GM12878 (cell line): ENCODE results near the gene PRR5L. TPM values are rescaled to one million over a fixed set of nuclear protein-coding genes. Genes with fewer than 3 reads are reported as not detected.

Experiments
- EZH2 ChIP-seq: IDR thresholded peaks from 2 replicates; pipeline ENCODE4 v1.6.1; 2012; ENCODE audit warnings: low read depth, mild to moderate bottlenecking, control low read depth, inconsistent platforms, low read length, borderline replicate concordance; ENCODE audit not compliant: control insufficient read depth
- FOS ChIP-seq: IDR thresholded peaks from 3 replicates; pipeline ENCODE4 v1.6.1; 2011; ENCODE audit warnings: borderline replicate concordance; ENCODE audit not compliant: insufficient read length; ENCODE audit errors: extremely low read depth
- FOXK2 ChIP-seq: fragments of 450-650 bp; IDR thresholded peaks from 2 replicates; pipeline ENCODE4 v1.6.1; 2017; ENCODE audit warnings: mild to moderate bottlenecking, moderate library complexity
- FOXM1 ChIP-seq: IDR thresholded peaks from 2 replicates; pipeline ENCODE4 v1.6.1; 2012; ENCODE audit warnings: low read depth, mild to moderate bottlenecking, inconsistent platforms, low read length, moderate library complexity
- HDAC2 ChIP-seq: fragments of 200-600 bp; sonication (generic); IDR thresholded peaks from 2 replicates; pipeline ENCODE4 v1.6.1; 2017
- KAT2A ChIP-seq: conservative IDR thresholded peaks from 2 replicates; pipeline ENCODE4 v1.6.1; 2011; ENCODE audit warnings: low read depth, low read length; ENCODE audit not compliant: control insufficient read depth
- MEF2A ChIP-seq: IDR thresholded peaks from 2 replicates; pipeline ENCODE4 v1.6.1; 2011; ENCODE audit warnings: low read depth, mild to moderate bottlenecking, low read length, moderate library complexity; ENCODE audit not compliant: insufficient read depth
- MYC ChIP-seq: IDR thresholded peaks from 2 replicates; pipeline ENCODE4 v1.6.1; 2011; ENCODE audit warnings: mild to moderate bottlenecking, low read length, moderate library complexity, inconsistent platforms; ENCODE audit not compliant: insufficient read depth, insufficient replicate concordance, insufficient read length, severe bottlenecking
- REST ChIP-seq: IDR thresholded peaks from 2 replicates; pipeline ENCODE4 v1.6.1; 2012; ENCODE audit warnings: mild to moderate bottlenecking, low read depth, low read length
- SMC3 ChIP-seq: IDR thresholded peaks from 2 replicates; pipeline ENCODE4 v1.6.1; 2011; ENCODE audit warnings: low read length, improper control_type of control experiment, borderline replicate concordance
- ZNF207 ChIP-seq: fragments of 450-650 bp; IDR thresholded peaks from 2 replicates; pipeline ENCODE4 v1.6.1; 2014; ENCODE audit warnings: antibody characterized with exemption, mild to moderate bottlenecking, borderline replicate concordance
- polyA plus RNA-seq, 11 experiments: library from polyadenylated mRNA; depleted of rRNA in 4 of 11; unstranded in 6 of 11; stranded (reverse) in 5 of 11; fragments of >200 nt; fragmentation: Nextera tagmentation in 4 of 11; fragmentation: Illumina TruSeq in 1 of 11; extraction: Ambion mirVana in 4 of 11; extraction: Trizol in 1 of 11; gene quantifications; 1 replicate in 1 of 11; 2 replicates in 10 of 11; pipeline versions ENCODE4 v1.2.1 to v1.2.3, GENCODE V29; 2011 to 2016; ENCODE audit warnings: inconsistent platforms in 2 of 11, missing spikeins in 2 of 11, low read depth in 1 of 11
- total RNA-seq, 4 experiments: library from RNA; depleted of rRNA in 3 of 4; stranded (reverse); fragments of >200 nt in 3 of 4; fragmentation: Illumina TruSeq in 1 of 4; extraction: Trizol in 1 of 4; gene quantifications; 2 replicates each; pipeline versions ENCODE4 v1.2.1 to v1.2.3, GENCODE V29; 2013 to 2021
- TF ChIP-seq, protein P1 (sequence below): fragments of 450-650 bp; IDR thresholded peaks from 2 replicates; pipeline ENCODE4 v1.6.1; 2018; ENCODE audit warnings: mild to moderate bottlenecking, low read depth, moderate library complexity; ENCODE audit not compliant: partially characterized antibody
- TF ChIP-seq, protein P2 (sequence below): fragments of 450-650 bp; IDR thresholded peaks from 2 replicates; pipeline ENCODE4 v1.6.1; 2017; ENCODE audit warnings: mild to moderate bottlenecking, low read depth, inconsistent platforms; ENCODE audit not compliant: poor library complexity, severe bottlenecking
- TF ChIP-seq, protein P3 (sequence below): fragments of 450-650 bp; IDR thresholded peaks from 2 replicates; pipeline ENCODE4 v1.6.1; 2017; ENCODE audit warnings: mild to moderate bottlenecking

Gene PRR5L
- total and polyA plus RNA-seq, 10 of the 15 experiments (the other 5 are each of a cell fraction or from before 2014, with no cell fraction given) = 0.11 to 4.2 (median 0.67) TPM; not detected in 1

GRCh38 chr11:36509694-36510593, 213.9 kb downstream of the PRR5L start, which contains the start of gene TRAF6 (continued):
- TF ChIP-seq, protein P1, sequence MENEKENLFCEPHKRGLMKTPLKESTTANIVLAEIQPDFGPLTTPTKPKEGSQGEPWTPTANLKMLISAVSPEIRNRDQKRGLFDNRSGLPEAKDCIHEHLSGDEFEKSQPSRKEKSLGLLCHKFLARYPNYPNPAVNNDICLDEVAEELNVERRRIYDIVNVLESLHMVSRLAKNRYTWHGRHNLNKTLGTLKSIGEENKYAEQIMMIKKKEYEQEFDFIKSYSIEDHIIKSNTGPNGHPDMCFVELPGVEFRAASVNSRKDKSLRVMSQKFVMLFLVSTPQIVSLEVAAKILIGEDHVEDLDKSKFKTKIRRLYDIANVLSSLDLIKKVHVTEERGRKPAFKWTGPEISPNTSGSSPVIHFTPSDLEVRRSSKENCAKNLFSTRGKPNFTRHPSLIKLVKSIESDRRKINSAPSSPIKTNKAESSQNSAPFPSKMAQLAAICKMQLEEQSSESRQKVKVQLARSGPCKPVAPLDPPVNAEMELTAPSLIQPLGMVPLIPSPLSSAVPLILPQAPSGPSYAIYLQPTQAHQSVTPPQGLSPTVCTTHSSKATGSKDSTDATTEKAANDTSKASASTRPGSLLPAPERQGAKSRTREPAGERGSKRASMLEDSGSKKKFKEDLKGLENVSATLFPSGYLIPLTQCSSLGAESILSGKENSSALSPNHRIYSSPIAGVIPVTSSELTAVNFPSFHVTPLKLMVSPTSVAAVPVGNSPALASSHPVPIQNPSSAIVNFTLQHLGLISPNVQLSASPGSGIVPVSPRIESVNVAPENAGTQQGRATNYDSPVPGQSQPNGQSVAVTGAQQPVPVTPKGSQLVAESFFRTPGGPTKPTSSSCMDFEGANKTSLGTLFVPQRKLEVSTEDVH = no peak
- 0 out of 2 replicates have a peak, but pooled peaks have one; percentile 14 for TF ChIP-seq FOXM1
- TF ChIP-seq, protein P2, sequence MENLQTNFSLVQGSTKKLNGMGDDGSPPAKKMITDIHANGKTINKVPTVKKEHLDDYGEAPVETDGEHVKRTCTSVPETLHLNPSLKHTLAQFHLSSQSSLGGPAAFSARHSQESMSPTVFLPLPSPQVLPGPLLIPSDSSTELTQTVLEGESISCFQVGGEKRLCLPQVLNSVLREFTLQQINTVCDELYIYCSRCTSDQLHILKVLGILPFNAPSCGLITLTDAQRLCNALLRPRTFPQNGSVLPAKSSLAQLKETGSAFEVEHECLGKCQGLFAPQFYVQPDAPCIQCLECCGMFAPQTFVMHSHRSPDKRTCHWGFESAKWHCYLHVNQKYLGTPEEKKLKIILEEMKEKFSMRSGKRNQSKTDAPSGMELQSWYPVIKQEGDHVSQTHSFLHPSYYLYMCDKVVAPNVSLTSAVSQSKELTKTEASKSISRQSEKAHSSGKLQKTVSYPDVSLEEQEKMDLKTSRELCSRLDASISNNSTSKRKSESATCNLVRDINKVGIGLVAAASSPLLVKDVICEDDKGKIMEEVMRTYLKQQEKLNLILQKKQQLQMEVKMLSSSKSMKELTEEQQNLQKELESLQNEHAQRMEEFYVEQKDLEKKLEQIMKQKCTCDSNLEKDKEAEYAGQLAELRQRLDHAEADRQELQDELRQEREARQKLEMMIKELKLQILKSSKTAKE = peak; percentile 14
- TF ChIP-seq SMC3 = peak; percentile 33
- no peak for TF ChIP-seq HDAC2
- TF ChIP-seq FOXK2 = no peak
- no peak for TF ChIP-seq EZH2
- no peak for TF ChIP-seq FOS
- peak; percentile 91; the same call in 1 of the 2 replicates for TF ChIP-seq ZNF207
- no peak for TF ChIP-seq KAT2A
- TF ChIP-seq MYC = no peak
- no peak for TF ChIP-seq MEF2A
- TF ChIP-seq, protein P3, sequence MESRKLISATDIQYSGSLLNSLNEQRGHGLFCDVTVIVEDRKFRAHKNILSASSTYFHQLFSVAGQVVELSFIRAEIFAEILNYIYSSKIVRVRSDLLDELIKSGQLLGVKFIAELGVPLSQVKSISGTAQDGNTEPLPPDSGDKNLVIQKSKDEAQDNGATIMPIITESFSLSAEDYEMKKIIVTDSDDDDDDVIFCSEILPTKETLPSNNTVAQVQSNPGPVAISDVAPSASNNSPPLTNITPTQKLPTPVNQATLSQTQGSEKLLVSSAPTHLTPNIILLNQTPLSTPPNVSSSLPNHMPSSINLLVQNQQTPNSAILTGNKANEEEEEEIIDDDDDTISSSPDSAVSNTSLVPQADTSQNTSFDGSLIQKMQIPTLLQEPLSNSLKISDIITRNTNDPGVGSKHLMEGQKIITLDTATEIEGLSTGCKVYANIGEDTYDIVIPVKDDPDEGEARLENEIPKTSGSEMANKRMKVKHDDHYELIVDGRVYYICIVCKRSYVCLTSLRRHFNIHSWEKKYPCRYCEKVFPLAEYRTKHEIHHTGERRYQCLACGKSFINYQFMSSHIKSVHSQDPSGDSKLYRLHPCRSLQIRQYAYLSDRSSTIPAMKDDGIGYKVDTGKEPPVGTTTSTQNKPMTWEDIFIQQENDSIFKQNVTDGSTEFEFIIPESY = no peak
- TF ChIP-seq REST = no peak
